DOHH2 (cell line): Measurements from ENCODE around the gene EEFSEC.

Source experiments
- H3F3A ChIP-seq: fragments of 200-600 bp; sonication (generic), shearing (Covaris generic); 2 replicates; pipeline ENCODE4 v1.6.0; 2016; ENCODE audit warnings: antibody characterized with exemption, mild to moderate bottlenecking; ENCODE audit not compliant: control insufficient read depth, insufficient read depth
- H3K27ac ChIP-seq: fragments of 200-600 bp; sonication (generic); 2 replicates; pipeline ENCODE4 v1.5.1; 2014; ENCODE audit warnings: low read depth, mild to moderate bottlenecking, low read length, moderate library complexity
- H3K27me3 ChIP-seq: fragments of 200-600 bp; sonication (generic); 2 replicates; pipeline ENCODE4 v1.6.1; 2014; ENCODE audit warnings: mild to moderate bottlenecking, low read length, mixed read lengths; ENCODE audit not compliant: control insufficient read depth
- H3K36me3 ChIP-seq: fragments of 200-600 bp; sonication (generic); 2 replicates; pipeline ENCODE4 v1.6.1; 2014; ENCODE audit warnings: mild to moderate bottlenecking, low read length, moderate library complexity, mixed read lengths; ENCODE audit not compliant: control insufficient read depth
- H3K4me1 ChIP-seq: fragments of 200-600 bp; sonication (generic); 2 replicates; pipeline ENCODE4 v1.6.1; 2014; ENCODE audit warnings: mild to moderate bottlenecking, low read length, mixed read lengths; ENCODE audit not compliant: control insufficient read depth
- H3K4me2 ChIP-seq: fragments of 200-600 bp; sonication (generic); 2 replicates; pipeline ENCODE4 v1.6.0; 2014; ENCODE audit warnings: mild to moderate bottlenecking, low read length, moderate library complexity
- H3K4me3 ChIP-seq: fragments of 200-600 bp; sonication (generic); 2 replicates; pipeline ENCODE4 v1.5.1; 2014; ENCODE audit warnings: mild to moderate bottlenecking, low read length, mixed read lengths
- H3K79me2 ChIP-seq: fragments of 200-600 bp; sonication (generic); 2 replicates; pipeline ENCODE4 v1.6.1; 2014; ENCODE audit warnings: mild to moderate bottlenecking, low read length, mixed read lengths; ENCODE audit not compliant: control insufficient read depth
- H3K9me2 ChIP-seq: fragments of 200-600 bp; sonication (generic); replicated peaks from 2 replicates; pipeline ENCODE4 v1.6.1; 2014; ENCODE audit warnings: mild to moderate bottlenecking, low read length, mixed read lengths; ENCODE audit not compliant: control insufficient read depth
- H3K9me3 ChIP-seq: fragments of 200-600 bp; sonication (generic); 2 replicates; pipeline ENCODE4 v1.6.1; 2014; ENCODE audit warnings: antibody characterized with exemption, low read length, mixed read lengths; ENCODE audit not compliant: control insufficient read depth, insufficient read depth
- H4K20me1 ChIP-seq: fragments of 200-600 bp; sonication (generic); 2 replicates; pipeline ENCODE4 v1.6.0; 2014; ENCODE audit warnings: low read depth, mild to moderate bottlenecking, antibody characterized with exemption, low read length, moderate library complexity; ENCODE audit not compliant: control insufficient read depth, insufficient read depth
- CTCF ChIP-seq: fragments of 200-600 bp; sonication (generic); IDR thresholded peaks from one replicate; pipeline ENCODE4 v1.5.1; 2014; ENCODE audit warnings: antibody characterized with exemption, mild to moderate bottlenecking, low read depth, low read length; ENCODE audit not compliant: poor library complexity, severe bottlenecking
- EZH2phosphoT487 ChIP-seq: fragments of 200-600 bp; sonication (generic); IDR thresholded peaks from 2 replicates; pipeline ENCODE4 v1.6.1; 2017; ENCODE audit warnings: borderline replicate concordance, mild to moderate bottlenecking, antibody characterized with exemption, low read length, moderate library complexity, mixed read lengths

The EEFSEC gene

GRCh38 chr3:128340904-128341555 lies 187.7 kb downstream of the EEFSEC start:
- no peak overlapping the region for H3K27ac ChIP-seq
- no peaks in the 10 kb centered on the region for H3K9me3 ChIP-seq
- no peaks in the 10 kb centered on the region for H3K9me2 ChIP-seq
- no peaks in the 10 kb centered on the region for H3K27me3 ChIP-seq
- no peak overlapping the region for H3K4me3 ChIP-seq
- no peaks in the 10 kb centered on the region for H3F3A ChIP-seq
- no peaks in the 10 kb centered on the region for H3K79me2 ChIP-seq
- H3K4me1 ChIP-seq = no peaks in the 10 kb centered on the region
- H3K4me2 ChIP-seq = no peak overlapping the region
- TF ChIP-seq EZH2phosphoT487 = no peak
- TF ChIP-seq CTCF = no peak
- no peaks in the 10 kb centered on the region for H4K20me1 ChIP-seq
- peaks cover 7% of the 10 kb centered on the region; the same call in 1 of the 2 replicates for H3K36me3 ChIP-seq

GRCh38 chr3:128341659-128342395 lies 188.5 kb downstream of the EEFSEC start:
- no peak overlapping the region for H3K4me2 ChIP-seq
- H3K27ac ChIP-seq = no peak overlapping the region
- H3K4me3 ChIP-seq = no peak overlapping the region
- no peaks in the 10 kb centered on the region for H3K9me2 ChIP-seq
- no peaks in the 10 kb centered on the region for H3K4me1 ChIP-seq
- TF ChIP-seq CTCF = no peak
- TF ChIP-seq EZH2phosphoT487 = no peak
- H3K36me3 ChIP-seq = peaks cover 7% of the 10 kb centered on the region; the same call in 1 of the 2 replicates
- H3K9me3 ChIP-seq = no peaks in the 10 kb centered on the region
- H3K27me3 ChIP-seq = no peaks in the 10 kb centered on the region
- H3F3A ChIP-seq = no peaks in the 10 kb centered on the region
- H3K79me2 ChIP-seq = no peaks in the 10 kb centered on the region
- H4K20me1 ChIP-seq = no peaks in the 10 kb centered on the region

GRCh38 chr3:128342701-128343180 lies 189.5 kb downstream of the EEFSEC start:
- Histone ChIP-seq H3K4me1 (peaks cover 1% of the 10 kb centered on the region; the same call in 1 of the 2 replicates), H3K27ac (no peak overlapping the region), H3K4me3 (no peak overlapping the region), H4K20me1 (no peaks in the 10 kb centered on the region), H3K27me3 (no peaks in the 10 kb centered on the region), H3K9me2 (no peaks in the 10 kb centered on the region), H3K9me3 (no peaks in the 10 kb centered on the region), H3K79me2 (no peaks in the 10 kb centered on the region), H3F3A (0 out of 2 replicates have a peak, but pooled peaks cover 2% of the 10 kb centered on the region), H3K36me3 (peaks cover 7% of the 10 kb centered on the region; the same call in 1 of the 2 replicates), H3K4me2 (no peak overlapping the region)
- TF ChIP-seq EZH2phosphoT487 (no peak), CTCF (no peak)
